HG03460 (cell line): ENCODE measurements around the gene CHRDL2.
"Not testable (repeated sequence)": the region's sequence is repeated elsewhere in the genome, so short reads cannot be mapped to it uniquely, and the experiment has no call there.

Source experiments
- ATAC-seq: cut with Tn5 transposase; IDR thresholded peaks from one replicate; pipeline ENCODE4 v1.9.1; 2021; ENCODE audit not compliant: unreplicated experiment

Gene CHRDL2

DNA sequence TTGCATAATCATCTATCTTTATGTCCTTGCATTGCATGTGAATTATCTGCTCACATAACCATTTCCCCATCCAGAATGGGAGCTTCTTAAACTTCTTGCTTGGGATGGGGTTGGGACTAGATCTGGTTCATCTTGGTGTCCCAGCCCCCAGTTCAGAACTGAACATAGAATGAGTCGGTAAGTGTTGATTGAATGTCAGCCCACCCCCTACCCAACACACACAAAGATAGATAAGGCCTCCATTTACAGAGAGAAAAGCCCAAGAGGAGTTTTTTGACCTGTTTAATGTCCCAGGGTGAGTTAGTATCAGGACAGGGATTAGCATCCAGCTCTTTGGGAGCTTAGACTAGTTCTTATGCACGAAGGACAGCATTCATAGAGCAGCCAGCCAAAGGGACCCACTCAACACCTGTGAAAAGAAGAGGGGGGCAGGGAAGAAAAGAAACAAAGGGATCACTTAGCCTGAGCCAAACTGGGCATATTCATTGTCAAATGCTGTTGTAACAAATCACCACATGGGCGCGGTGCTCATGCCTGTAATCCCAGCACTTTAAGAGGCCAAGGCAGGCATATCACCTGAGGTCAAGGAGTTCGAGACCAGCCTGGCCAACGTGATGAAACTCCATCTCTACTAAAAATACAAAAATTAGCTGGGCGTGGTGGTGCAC, 57.4 kb downstream of the CHRDL2 start:
- ATAC-seq, result no peak

- ATAC-seq, result no peak
Observed at GRCh38 chr11:74672956-74673692, 58.1 kb downstream of the CHRDL2 start.

DNA sequence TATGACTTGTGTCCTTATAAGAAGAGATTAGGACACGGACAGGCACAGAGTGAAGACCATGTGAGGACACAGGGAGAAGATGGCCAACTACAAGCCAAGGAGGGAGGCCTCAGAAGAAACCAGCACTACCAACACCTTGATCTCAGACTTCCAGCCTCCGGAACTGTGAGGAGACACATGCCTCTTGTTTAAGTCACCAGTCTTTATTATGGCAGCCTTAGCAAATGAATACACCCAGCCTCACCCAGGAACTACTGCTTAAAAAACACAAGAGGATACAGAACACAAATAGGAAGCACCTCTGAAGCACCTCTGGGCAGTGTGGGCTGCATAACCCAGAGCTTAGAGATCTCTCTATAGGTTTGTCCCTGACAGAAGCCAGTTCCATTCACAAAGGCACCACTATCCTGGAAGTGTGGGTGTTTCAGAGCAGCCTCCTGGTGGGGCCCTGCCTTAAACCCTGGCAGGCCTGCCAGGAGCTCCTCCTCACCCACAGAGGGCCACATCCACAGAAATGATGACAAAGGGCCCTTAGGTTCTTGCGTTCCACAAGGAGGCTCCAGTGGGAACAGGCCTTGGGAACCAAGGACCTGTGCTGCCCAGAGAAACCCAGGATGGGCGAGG, 58.8 kb downstream of the CHRDL2 start:
- ATAC-seq, result no peak

- ATAC-seq, result no peak
Observed at GRCh38 chr11:74671520-74672196, 59.6 kb downstream of the CHRDL2 start.

DNA sequence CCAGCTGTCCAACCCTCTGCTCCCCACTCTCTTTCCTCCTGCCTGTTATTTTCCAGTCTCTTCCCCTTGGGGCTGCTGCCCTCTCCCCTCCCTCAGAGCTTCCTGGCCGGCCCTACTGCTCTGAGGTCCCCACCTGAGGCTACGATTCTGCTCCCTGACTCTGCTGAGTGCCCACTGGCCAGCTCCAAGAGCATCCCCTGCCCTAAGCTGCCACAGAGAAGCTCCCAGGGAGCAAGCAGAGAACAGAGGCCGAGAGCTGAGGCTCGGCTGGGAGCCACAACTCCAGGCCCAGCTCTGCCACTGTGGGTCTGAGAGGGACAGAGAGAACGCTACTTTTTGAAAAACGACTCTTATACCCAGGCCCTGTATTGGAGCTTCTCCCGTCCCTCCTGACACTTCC, 61.1 kb downstream of the CHRDL2 start:
- no peak for ATAC-seq

DNA sequence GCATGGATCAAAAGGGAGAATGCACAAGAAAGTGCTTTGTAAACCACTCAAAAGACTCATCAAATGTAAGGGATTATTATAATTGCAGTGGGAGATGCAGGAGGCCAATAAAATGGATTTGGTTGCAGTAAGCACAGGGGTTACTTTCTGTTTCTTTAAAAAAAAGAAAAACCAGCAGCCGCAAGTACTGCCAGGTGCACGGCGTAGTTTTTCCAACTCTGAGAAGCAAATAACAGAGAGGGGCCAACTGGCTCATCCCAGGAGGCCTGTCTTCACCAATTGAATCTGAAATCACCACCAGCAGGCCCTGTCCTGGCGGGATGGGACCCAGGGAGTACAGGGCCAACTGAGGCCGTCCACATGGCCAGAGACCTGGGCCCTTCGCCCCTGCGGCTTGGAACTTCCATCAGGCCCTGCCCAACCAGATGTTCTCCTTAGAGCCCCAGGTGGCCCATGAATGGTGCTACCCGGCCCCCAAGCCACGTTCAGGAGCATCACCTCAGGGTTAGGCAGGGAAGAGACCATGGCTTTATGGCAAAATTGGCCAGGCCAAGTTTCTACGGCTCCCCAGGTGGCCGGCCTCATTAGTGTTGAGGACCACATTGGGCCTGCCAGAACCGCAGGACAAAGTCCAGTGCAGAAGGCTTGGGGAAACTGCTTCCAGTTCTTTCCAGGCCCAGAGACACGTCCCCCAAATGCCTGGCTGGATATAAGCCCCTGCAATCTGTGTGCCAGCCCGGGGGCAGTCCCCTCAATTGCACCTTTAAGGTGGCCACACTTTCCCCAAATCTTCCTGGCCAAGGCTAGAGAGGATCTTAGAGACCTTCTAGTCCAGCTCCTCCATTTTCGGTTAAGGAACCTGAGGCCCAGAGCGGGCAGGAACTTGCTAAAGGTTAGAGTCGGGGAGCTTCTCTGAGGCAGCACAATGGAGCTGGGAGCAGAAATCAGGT, 61.7 kb downstream of the CHRDL2 start:
- ATAC-seq, result no peak

DNA sequence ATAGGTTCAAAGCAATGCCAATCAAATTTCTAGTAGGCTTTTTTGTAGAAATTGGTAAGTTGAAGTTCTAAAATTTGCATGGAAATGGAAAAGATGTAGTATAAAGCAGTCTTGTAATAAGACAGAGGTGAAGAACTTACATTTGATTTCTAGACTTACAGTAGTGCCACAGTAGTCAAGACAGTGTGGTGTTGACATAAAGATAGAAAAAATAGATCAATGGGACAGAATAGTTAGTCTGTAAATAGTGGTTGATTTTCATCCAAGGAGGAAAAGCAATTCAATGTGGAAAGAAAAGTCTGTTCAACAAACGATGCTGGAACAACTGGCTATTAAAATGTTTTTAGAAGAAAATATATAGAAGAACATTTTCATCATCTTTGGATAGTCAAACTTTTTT, 67.9 kb downstream of the CHRDL2 start:
- ATAC-seq, result no peak

GRCh38 chr11:74662487-74663103, 68.6 kb downstream of the CHRDL2 start:
- no peak for ATAC-seq

DNA sequence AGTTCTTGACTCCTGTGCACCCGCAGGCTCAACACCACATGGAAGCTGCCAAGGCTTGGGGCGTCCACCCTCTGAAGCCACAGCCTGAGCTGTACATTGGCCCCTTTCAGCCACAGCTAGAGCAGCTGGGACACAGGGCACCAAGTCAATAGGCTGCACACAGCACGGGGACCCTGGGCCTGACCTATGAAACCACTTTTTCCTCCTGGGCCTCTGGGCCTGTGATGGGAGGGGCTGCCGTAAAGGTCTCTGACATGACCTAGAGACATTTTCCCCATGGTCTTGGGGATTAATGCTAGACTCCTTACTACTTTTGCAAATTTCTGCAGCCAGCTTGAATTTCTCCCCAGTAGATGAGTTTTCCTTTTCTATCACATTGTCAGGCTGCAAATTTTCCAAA, 72.1 kb downstream of the CHRDL2 start:
- not testable (repeated sequence) for ATAC-seq

DNA sequence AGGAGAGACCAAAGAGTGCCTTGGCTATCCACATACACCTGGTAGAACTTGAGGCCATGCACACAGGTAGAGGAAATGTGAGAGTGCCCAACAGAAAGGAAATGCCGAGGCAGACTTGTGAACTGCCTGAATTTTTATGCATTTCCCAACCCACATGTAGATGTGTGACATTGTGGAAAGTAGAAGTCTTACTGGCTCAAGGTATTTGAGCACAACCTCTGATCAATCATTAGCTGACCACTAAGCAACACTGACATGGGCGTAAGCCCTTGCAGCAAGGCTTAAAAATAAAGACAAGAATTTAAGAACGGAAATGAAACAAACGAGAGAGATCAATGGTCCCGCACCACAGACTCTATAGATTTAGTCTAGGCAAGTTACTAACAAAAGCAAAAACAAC, 76.2 kb downstream of the CHRDL2 start:
- ATAC-seq, result no peak

DNA sequence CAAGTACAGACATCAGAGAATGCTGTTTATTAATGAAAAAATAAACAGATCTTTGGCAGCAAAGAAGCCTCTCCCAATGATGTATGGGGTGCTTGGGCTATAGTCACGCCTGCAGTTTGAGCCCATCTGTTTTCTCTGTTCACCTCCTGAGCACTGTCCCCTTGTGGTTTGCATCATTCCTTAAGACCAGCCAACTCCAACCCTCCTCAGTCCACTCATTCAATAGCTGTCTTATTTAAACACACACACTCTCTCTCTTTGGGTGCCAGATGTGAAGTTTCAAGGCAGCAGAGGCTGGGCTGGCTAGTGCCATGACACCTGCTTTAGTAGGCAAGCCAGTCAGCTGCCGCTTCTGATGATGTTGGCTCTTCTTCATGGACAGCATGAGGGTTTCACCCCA, 80.7 kb downstream of the CHRDL2 start:
- ATAC-seq, result no peak

GRCh38 chr11:74648894-74649293, 82.3 kb downstream of the CHRDL2 start:
- ATAC-seq, result no peak

GRCh38 chr11:74647831-74648230, 83.4 kb downstream of the CHRDL2 start:
- no peak for ATAC-seq

GRCh38 chr11:74647404-74647803, 83.8 kb downstream of the CHRDL2 start:
- ATAC-seq, result no peak

- no peak for ATAC-seq
Observed at GRCh38 chr11:74646954-74647353, 84.3 kb downstream of the CHRDL2 start.
